ENCODE data around the gene SAMD11. TPM values are rescaled to one million over a fixed set of nuclear protein-coding genes. Genes with fewer than 3 reads are reported as not detected.

Gene SAMD11
- polyA plus RNA-seq, 1 of the 3 experiments (the other 2 are of a cell fraction), result 2.1 TPM

GRCh38 chr1:961132-961669 is 37.5 kb downstream of the SAMD11 start:
- H3K36me3 ChIP-seq (replicated peaks in 1 of 2; ENCODE audit: control insufficient read depth in 1 of 2, insufficient read depth in 2 of 2, low read length in 1 of 2), result peaks cover 0 to 23% of the 10 kb centered on the region in 2 experiments
- 88% methylated on average over 10 of the region's 56 CpGs for WGBS (ENCODE audit: low lambda C conversion rate)
- TF ChIP-seq USF2 (IDR thresholded peaks at IDR 0.05; ENCODE audit: borderline replicate concordance, low read depth, low read length) (no peak), MXI1 (IDR thresholded peaks at IDR 0.05; ENCODE audit: low read depth, low read length) (peak; percentile 40; the same call in 1 of the 2 replicates)
- ChIA-PET CTCF (interaction anchor here (0.7 to 1.9 kb wide), 6 partner anchors 9 to 41 kb away, joined by 3 to 6 read pairs (median 4); no protein-coding TSS in a partner anchor), POLR2A (interaction anchor here (0.8 kb wide), 1 partner anchor 56 kb away, joined by 4 read pairs; no protein-coding TSS in a partner anchor)
- no peaks in the 10 kb centered on the region for H4K20me1 ChIP-seq (ENCODE audit: insufficient read depth)
- H3K79me2 ChIP-seq (ENCODE audit: insufficient read depth), result peaks cover 21% of the 10 kb centered on the region
- peak; percentile 77 for DNase-seq
- no peak overlapping the region; a peak in 1 of 4 replicates for H3K27ac ChIP-seq (ENCODE audit: low read depth in 2 of 2, low read length in 1 of 2)
- H3F3A ChIP-seq (replicated peaks; ENCODE audit: insufficient read depth), result no peaks in the 10 kb centered on the region
- no peak overlapping the region for H3K9ac ChIP-seq
- H3K4me3 ChIP-seq (ENCODE audit: low read depth in 2 of 2, low read length in 1 of 2), result peak overlapping the region; percentile 57 to 75; a peak in 3 of 4 replicates
- no peaks in the 10 kb centered on the region for H3K27me3 ChIP-seq (ENCODE audit: insufficient read depth)
- H3K9me3 ChIP-seq, result no peaks in the 10 kb centered on the region
- no peaks in the 10 kb centered on the region for H3K9me2 ChIP-seq
- H3K4me1 ChIP-seq (ENCODE audit: control insufficient read depth in 1 of 2, insufficient read depth in 2 of 2, low read depth in 1 of 2, low read length in 1 of 2), result peaks cover 4 to 17% of the 10 kb centered on the region in 2 experiments; a peak in 2 of 4 replicates
- H3K4me2 ChIP-seq, result peak overlapping the region; percentile 62; the same call in 1 of the 2 replicates
- no peak overlapping the region for H2AFZ ChIP-seq (ENCODE audit: low read depth)

- H3K27me3 ChIP-seq (ENCODE audit: insufficient read depth), result no peaks in the 10 kb centered on the region
- no peaks in the 10 kb centered on the region for H3K9me3 ChIP-seq
- H3K4me1 ChIP-seq (ENCODE audit: control insufficient read depth in 1 of 2, insufficient read depth in 2 of 2, low read depth in 1 of 2, low read length in 1 of 2), result peaks cover 4 to 11% of the 10 kb centered on the region in 2 experiments; a peak in 2 of 4 replicates
- H4K20me1 ChIP-seq (ENCODE audit: insufficient read depth), result no peaks in the 10 kb centered on the region
- peaks cover 0 to 14% of the 10 kb centered on the region in 2 experiments for H3K36me3 ChIP-seq (replicated peaks in 1 of 2; ENCODE audit: control insufficient read depth in 1 of 2, insufficient read depth in 2 of 2, low read length in 1 of 2)
- no peak overlapping the region for H2AFZ ChIP-seq (ENCODE audit: low read depth)
- H3K27ac ChIP-seq (ENCODE audit: low read depth in 2 of 2, low read length in 1 of 2), result no peak overlapping the region
- H3K79me2 ChIP-seq (ENCODE audit: insufficient read depth), result peaks cover 14% of the 10 kb centered on the region
- no peaks in the 10 kb centered on the region for H3K9me2 ChIP-seq
- H3K4me3 ChIP-seq (ENCODE audit: low read depth in 2 of 2, low read length in 1 of 2), result no peak overlapping the region
- 98% methylated on average over 32 of the region's 57 CpGs for WGBS (ENCODE audit: low lambda C conversion rate)
- CTCF ChIA-PET, result interaction anchor here (1.1 to 1.9 kb wide), 4 partner anchors 11 to 58 kb away, joined by 3 to 6 read pairs (median 3); no protein-coding TSS in a partner anchor
- no peaks in the 10 kb centered on the region for H3F3A ChIP-seq (replicated peaks; ENCODE audit: insufficient read depth)
- H3K9ac ChIP-seq, result no peak overlapping the region
- POLR2A ChIA-PET, result no interaction called here
- no peak for DNase-seq
- H3K4me2 ChIP-seq, result no peak overlapping the region
- TF ChIP-seq SMC3 (IDR thresholded peaks at IDR 0.05; ENCODE audit: low read depth, low read length) (no peak), NFIC (IDR thresholded peaks at IDR 0.05; ENCODE audit: borderline replicate concordance) (no peak), TEAD4 (IDR thresholded peaks at IDR 0.05; ENCODE audit: borderline replicate concordance, insufficient read depth) (no peak), TCF12 (IDR thresholded peaks at IDR 0.05) (no peak), SIN3A (IDR thresholded peaks at IDR 0.05; ENCODE audit: borderline replicate concordance, low read depth, low read length) (no peak), FOXM1 (IDR thresholded peaks at IDR 0.05; ENCODE audit: low read depth) (no peak), POLR2AphosphoS5 (IDR thresholded peaks at IDR 0.05; ENCODE audit: low read depth, low read length) (no peak), RFX5 (IDR thresholded peaks at IDR 0.05; ENCODE audit: low read length) (no peak), ELF1 (IDR thresholded peaks at IDR 0.05) (no peak), EP300 (IDR thresholded peaks at IDR 0.05; ENCODE audit: borderline replicate concordance in 1 of 2, low read depth in 1 of 2, low read length in 1 of 2) (no peak), FOXJ3 (CRISPR knock-in tag; IDR thresholded peaks at IDR 0.05) (no peak), CTCF (IDR thresholded peaks at IDR 0.05) (no peak), YY1 (IDR thresholded peaks at IDR 0.05; ENCODE audit: low read depth) (no peak), RCOR1 (IDR thresholded peaks at IDR 0.05; ENCODE audit: low read length) (no peak), CHD2 (IDR thresholded peaks at IDR 0.05; ENCODE audit: low read length, partially characterized antibody) (no peak)
Measured at GRCh38 chr1:962381-963300, 38.9 kb downstream of the SAMD11 start.
